Hippocampal formation (tissue), 2 donors: ENCODE data around the gene ZNF268.

ENCODE experiments used
- DNase-seq, 2 donors: peaks; one replicate each; lab custom pipeline; 2025; lab: John Stamatoyannopoulos, UW

ZNF268 gene

GRCh38 chr12:133181238-133181959 lies at the start of gene ZNF268:
TSS of gene ZNF268 (plus strand) at chr12:133181495. CDS start at chr12:133181998, 503 bp downstream.
- peak; percentile 81 to 84 for DNase-seq

- DNase-seq, result no peak
These were observed 45.5 kb upstream of the ZNF268 start for GRCh38 chr12:133135747-133136146.

GRCh38 chr12:133145981-133146380 lies 35.3 kb upstream of the ZNF268 start:
- DNase-seq, result no peak

- DNase-seq, result no peak
These were observed 25.1 kb upstream of the ZNF268 start for GRCh38 chr12:133156125-133156690.

GRCh38 chr12:133165776-133166175 lies 15.5 kb upstream of the ZNF268 start:
- no peak for DNase-seq

- no peak for DNase-seq
These were observed 8.8 kb upstream of the ZNF268 start for GRCh38 chr12:133172491-133172890.

- no peak for DNase-seq
These were observed 6.4 kb upstream of the ZNF268 start for GRCh38 chr12:133174901-133175300.

GRCh38 chr12:133180669-133181068 lies 626 bp upstream of the ZNF268 start:
- DNase-seq, result no peak

GRCh38 chr12:133190176-133190575 lies 8.9 kb downstream of the ZNF268 start:
- no peak for DNase-seq

- no peak for DNase-seq
These were observed 11.6 kb downstream of the ZNF268 start for GRCh38 chr12:133192847-133193246.

- DNase-seq, result no peak
These were observed 20.6 kb downstream of the ZNF268 start for GRCh38 chr12:133201888-133202287.

GRCh38 chr12:133202493-133203343 lies 21.4 kb downstream of the ZNF268 start:
- DNase-seq, result no peak

GRCh38 chr12:133203344-133204263 lies 22.3 kb downstream of the ZNF268 start:
- DNase-seq, result no peak

GRCh38 chr12:133204264-133204603 lies 22.9 kb downstream of the ZNF268 start:
- DNase-seq, result no peak

GRCh38 chr12:133206390-133206789 lies 25.1 kb downstream of the ZNF268 start:
- DNase-seq, result no peak

- DNase-seq, result no peak
These were observed 34.4 kb downstream of the ZNF268 start for GRCh38 chr12:133215724-133216123.

- DNase-seq, result no peak
These were observed 35.9 kb downstream of the ZNF268 start for GRCh38 chr12:133217219-133217618.

GRCh38 chr12:133220521-133220920 lies 39.2 kb downstream of the ZNF268 start:
- no peak for DNase-seq

GRCh38 chr12:133221241-133221640 lies 39.9 kb downstream of the ZNF268 start:
- DNase-seq, result no peak

- DNase-seq, result no peak
These were observed 40.9 kb downstream of the ZNF268 start for GRCh38 chr12:133222211-133222610.

GRCh38 chr12:133225527-133225926 lies 44.2 kb downstream of the ZNF268 start:
- no peak for DNase-seq

- no peak for DNase-seq
These were observed 45.4 kb downstream of the ZNF268 start for GRCh38 chr12:133226690-133227089.
